Loucy (cell line): ENCODE measurements around the gene SAPCD2.

Experiments
- H2AFZ ChIP-seq: fragments of 200-600 bp; sonication (generic); 2 replicates; pipeline ENCODE4 v1.6.0; 2016; ENCODE audit warnings: antibody characterized with exemption, mild to moderate bottlenecking, low read length, moderate library complexity
- H3F3A ChIP-seq: fragments of 200-600 bp; 2 replicates; pipeline ENCODE4 v1.6.0; 2016; ENCODE audit warnings: antibody characterized with exemption, low read depth, mild to moderate bottlenecking
- H3K27me3 ChIP-seq: fragments of 200-600 bp; sonication (generic); 2 replicates; pipeline ENCODE4 v1.6.1; 2014; ENCODE audit warnings: low read length, mild to moderate bottlenecking; ENCODE audit not compliant: insufficient read depth, poor library complexity, severe bottlenecking
- H3K36me3 ChIP-seq: fragments of 200-600 bp; sonication (generic); 2 replicates; pipeline ENCODE4 v1.6.1; 2016; ENCODE audit warnings: low read length; ENCODE audit not compliant: insufficient read depth
- H3K4me1 ChIP-seq: fragments of 200-600 bp; sonication (generic); 2 replicates; pipeline ENCODE4 v1.5.1; 2014; ENCODE audit warnings: low read length, mild to moderate bottlenecking; ENCODE audit not compliant: insufficient read depth, poor library complexity, severe bottlenecking
- H3K4me2 ChIP-seq: fragments of 200-600 bp; sonication (generic); 2 replicates; pipeline ENCODE4 v1.6.0; 2014; ENCODE audit warnings: antibody characterized with exemption, low read length, low read depth, mild to moderate bottlenecking; ENCODE audit not compliant: poor library complexity, severe bottlenecking
- H3K4me3 ChIP-seq: fragments of 200-600 bp; sonication (generic); 2 replicates; pipeline ENCODE4 v1.5.1; 2014; ENCODE audit warnings: low read length, mild to moderate bottlenecking, mixed read lengths; ENCODE audit not compliant: poor library complexity, severe bottlenecking
- H3K79me2 ChIP-seq: fragments of 200-600 bp; sonication (generic); 2 replicates; pipeline ENCODE4 v1.6.1; 2014; ENCODE audit warnings: low read length; ENCODE audit not compliant: insufficient read depth
- H3K9ac ChIP-seq: fragments of 200-600 bp; sonication (generic); 2 replicates; pipeline ENCODE4 v1.6.0; 2014; ENCODE audit warnings: mild to moderate bottlenecking, low read depth, low read length, moderate library complexity; ENCODE audit not compliant: poor library complexity, severe bottlenecking
- H3K9me2 ChIP-seq: fragments of 200-600 bp; sonication (generic); replicated peaks from 2 replicates; pipeline ENCODE4 v1.6.1; 2016; ENCODE audit warnings: low read depth, low read length, mixed read lengths
- H3K9me3 ChIP-seq: fragments of 200-600 bp; sonication (generic); 2 replicates; pipeline ENCODE4 v1.6.1; 2014; ENCODE audit warnings: mild to moderate bottlenecking, antibody characterized with exemption, low read length, low read depth; ENCODE audit not compliant: insufficient read depth
- H4K20me1 ChIP-seq: fragments of 200-600 bp; sonication (generic); 2 replicates; pipeline ENCODE4 v1.6.0; 2014; ENCODE audit warnings: antibody characterized with exemption, low read length, mild to moderate bottlenecking; ENCODE audit not compliant: insufficient read depth, poor library complexity, severe bottlenecking
- CTCF ChIP-seq: fragments of 200-600 bp; sonication (generic); conservative IDR thresholded peaks from 2 replicates; pipeline ENCODE4 v1.5.1; 2014; ENCODE audit warnings: mild to moderate bottlenecking, antibody characterized with exemption, low read length
- EZH2phosphoT487 ChIP-seq: fragments of 200-600 bp; IDR thresholded peaks from 2 replicates; pipeline ENCODE4 v1.6.1; 2018; ENCODE audit warnings: antibody characterized with exemption, mild to moderate bottlenecking, moderate library complexity, borderline replicate concordance

The SAPCD2 gene

DNA sequence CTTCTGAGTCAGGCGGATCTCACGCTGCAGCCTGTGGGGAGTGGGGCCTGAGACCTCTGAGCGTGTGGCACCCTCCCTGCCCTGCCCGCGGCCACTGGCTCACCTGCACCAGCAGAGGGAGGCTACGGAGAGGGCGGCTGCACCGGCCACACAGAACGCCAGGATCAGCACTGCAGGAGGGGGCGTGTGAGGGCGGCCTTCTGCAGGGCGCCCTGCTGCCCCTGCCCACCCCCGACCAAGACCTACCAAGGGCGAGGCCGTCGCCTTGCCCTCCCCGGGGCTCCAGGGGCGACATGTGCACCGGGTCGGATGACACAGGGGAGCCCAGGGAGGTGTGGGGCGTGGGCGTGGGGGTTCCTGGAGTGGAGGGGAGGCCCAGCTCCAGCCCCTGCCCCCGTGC, 29.8 kb downstream of the SAPCD2 start:
- Histone ChIP-seq H2AFZ (no peak overlapping the region), H3K9me2 (no peaks in the 10 kb centered on the region), H3K9ac (no peak overlapping the region), H3K79me2 (peaks cover 21% of the 10 kb centered on the region; the same call in 1 of the 2 replicates), H3K4me1 (peaks cover 19% of the 10 kb centered on the region), H3K4me3 (no peak overlapping the region), H3K9me3 (no peaks in the 10 kb centered on the region), H3F3A (no peaks in the 10 kb centered on the region), H3K27me3 (no peaks in the 10 kb centered on the region), H4K20me1 (peaks cover 23% of the 10 kb centered on the region), H3K4me2 (no peak overlapping the region), H3K36me3 (no peaks in the 10 kb centered on the region)
- TF ChIP-seq CTCF (no peak), EZH2phosphoT487 (no peak)

DNA sequence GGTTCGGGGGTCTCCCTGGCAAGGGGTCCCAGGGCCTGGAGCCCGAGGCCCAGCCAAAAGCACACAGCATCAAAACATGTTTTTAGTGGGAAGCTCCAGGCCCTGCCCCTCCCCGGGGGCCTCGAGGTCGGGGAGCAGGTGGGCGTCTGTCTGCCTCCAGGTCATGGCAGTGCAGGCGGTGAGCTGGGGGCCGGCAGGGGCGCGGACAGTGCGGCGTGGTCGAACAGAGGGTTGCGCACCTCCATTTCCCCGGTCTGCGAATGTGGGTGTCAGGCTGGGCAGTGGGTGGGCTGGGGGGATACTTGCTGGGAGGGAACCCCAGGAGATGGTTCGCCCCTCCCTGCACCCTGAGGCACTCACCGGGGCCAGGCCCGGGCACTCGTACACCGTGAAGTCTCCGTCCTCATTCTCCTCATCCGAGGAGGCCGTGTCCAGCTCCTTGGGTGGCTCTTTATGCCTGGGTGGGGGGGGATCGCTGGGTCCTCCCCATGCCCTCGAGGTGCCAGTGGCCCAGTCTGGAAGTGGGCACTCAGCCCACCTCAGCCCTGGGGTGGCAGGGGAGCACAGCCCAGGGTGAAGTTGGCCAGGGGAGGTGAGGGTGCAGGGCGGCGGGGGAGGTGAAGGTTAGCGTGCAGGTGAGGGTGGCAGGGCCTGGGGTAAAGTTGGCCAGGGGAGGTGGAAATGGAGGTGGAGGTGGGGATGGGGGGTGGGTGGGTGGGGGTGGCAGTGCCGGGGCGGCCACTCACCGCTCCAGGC, 30.6 kb downstream of the SAPCD2 start:
- TF ChIP-seq EZH2phosphoT487 (no peak), CTCF (no peak)
- no peak overlapping the region for H3K4me3 ChIP-seq
- H4K20me1 ChIP-seq = peaks cover 17% of the 10 kb centered on the region
- no peak overlapping the region for H3K9ac ChIP-seq
- H2AFZ ChIP-seq = no peak overlapping the region
- H3K79me2 ChIP-seq = peaks cover 14% of the 10 kb centered on the region; the same call in 1 of the 2 replicates
- no peaks in the 10 kb centered on the region for H3K9me3 ChIP-seq
- H3F3A ChIP-seq = no peaks in the 10 kb centered on the region
- H3K4me2 ChIP-seq = no peak overlapping the region
- H3K36me3 ChIP-seq = no peaks in the 10 kb centered on the region
- peaks cover 18% of the 10 kb centered on the region for H3K4me1 ChIP-seq
- no peaks in the 10 kb centered on the region for H3K27me3 ChIP-seq
- no peaks in the 10 kb centered on the region for H3K9me2 ChIP-seq

GRCh38 chr9:137038916-137039315, 31.4 kb downstream of the SAPCD2 start:
- peaks cover 14% of the 10 kb centered on the region for H3K4me1 ChIP-seq
- no peaks in the 10 kb centered on the region for H3K9me3 ChIP-seq
- no peaks in the 10 kb centered on the region for H3K36me3 ChIP-seq

More at GRCh38 chr9:137038916-137039315, 31.4 kb downstream of the SAPCD2 start:
- H3K27me3 ChIP-seq = no peaks in the 10 kb centered on the region
- H3F3A ChIP-seq = 0 out of 2 replicates have a peak, but pooled peaks cover under 1% of the 10 kb centered on the region
- H3K9me2 ChIP-seq = no peaks in the 10 kb centered on the region
- H4K20me1 ChIP-seq = peaks cover 8% of the 10 kb centered on the region
- H3K79me2 ChIP-seq = peaks cover 7% of the 10 kb centered on the region; the same call in 1 of the 2 replicates
- TF ChIP-seq CTCF = no peak
- no peak for TF ChIP-seq EZH2phosphoT487
- no peak overlapping the region for H2AFZ ChIP-seq
- no peak overlapping the region for H3K4me2 ChIP-seq
- no peak overlapping the region for H3K9ac ChIP-seq
- no peak overlapping the region for H3K4me3 ChIP-seq
